ENCODE measurements around the gene STUM.
"Not testable (repeated sequence)": the region's sequence is repeated elsewhere in the genome, so short reads cannot be mapped to it uniquely, and the experiment has no call there.

STUM gene

GRCh38 chr1:226637147-226637935, 88.8 kb downstream of the STUM start:
- DNase-seq (ENCODE audit: low spot score) (no peak), FAIRE-seq (no peak)

DNA sequence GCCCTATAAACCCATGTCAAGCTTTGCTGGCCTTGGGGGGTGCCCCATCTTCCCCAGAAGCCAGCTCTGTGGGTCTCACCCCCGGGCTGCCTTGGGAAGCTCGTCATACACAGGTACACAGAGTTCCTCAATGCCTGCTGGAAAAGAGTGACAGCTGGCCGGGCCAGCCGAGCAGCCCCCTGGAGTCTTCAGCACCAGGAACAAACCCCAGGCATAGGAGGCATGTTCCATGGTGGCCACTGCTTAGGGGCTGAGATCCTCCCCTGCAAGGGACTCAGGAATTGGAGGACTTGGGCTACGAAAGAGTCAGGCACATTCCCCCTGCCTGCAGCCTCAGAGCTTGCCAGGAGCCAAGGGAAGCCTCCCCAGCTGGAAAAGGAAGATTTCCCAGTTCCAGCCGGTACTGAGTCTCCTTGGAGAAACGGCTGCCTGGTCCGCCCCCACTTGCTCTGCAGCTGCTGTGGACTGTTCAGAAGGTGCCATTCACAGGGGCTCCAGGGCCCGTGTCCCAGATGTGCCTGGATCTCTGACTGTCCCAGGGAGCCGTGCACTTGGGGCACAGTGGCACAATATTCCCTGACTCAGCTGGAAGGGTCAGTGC, 89.5 kb downstream of the STUM start:
- DNase-seq (ENCODE audit: low spot score) (no peak), FAIRE-seq (no peak)

GRCh38 chr1:226638608-226639007, 90.0 kb downstream of the STUM start:
- no peak for DNase-seq (ENCODE audit: low spot score)
- no peak for FAIRE-seq

DNA sequence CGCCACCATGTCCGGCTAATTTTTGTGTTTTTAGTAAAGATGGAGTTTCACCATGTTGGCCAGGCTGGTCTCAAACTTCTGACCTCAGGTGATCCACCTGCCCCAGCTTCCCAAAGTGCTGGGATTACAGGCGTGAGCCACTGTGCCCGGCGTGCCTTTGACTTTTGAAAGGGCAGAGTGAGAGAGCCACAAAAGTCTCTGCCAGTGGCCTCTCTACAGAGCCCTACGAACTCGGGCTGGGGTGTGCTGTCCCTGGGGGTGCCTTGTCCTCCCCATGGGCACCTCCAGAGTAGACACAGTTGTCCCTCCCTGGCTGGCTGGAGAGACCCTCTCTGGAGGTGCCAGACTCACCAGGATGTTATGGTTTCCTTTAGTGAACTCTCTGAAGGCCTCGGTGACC, 90.6 kb downstream of the STUM start:
- not testable (repeated sequence) for DNase-seq (ENCODE audit: low spot score); FAIRE-seq

DNA sequence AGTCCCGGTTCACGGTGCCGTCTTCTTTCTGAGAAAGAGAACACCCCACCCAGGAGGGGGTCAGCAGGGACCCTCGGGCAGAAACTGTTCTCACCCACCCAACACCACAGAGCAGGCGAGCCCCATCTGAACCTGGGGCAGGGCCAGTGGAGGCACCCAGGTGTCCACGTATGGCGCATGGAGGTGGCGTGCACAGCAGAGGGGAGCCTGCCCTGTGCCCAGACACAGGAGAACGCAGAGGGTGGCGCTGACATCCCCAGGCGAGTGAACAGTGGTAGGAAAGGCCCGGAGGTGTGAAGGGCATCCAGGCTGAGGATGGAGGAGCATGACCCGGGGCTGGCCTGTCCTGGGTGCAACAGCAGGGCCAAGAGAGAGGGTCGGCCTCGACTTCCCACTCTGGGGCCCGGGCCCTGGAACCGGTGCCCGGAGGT, 91.1 kb downstream of the STUM start:
- no peak for DNase-seq (ENCODE audit: low spot score)
- FAIRE-seq = no peak

- FAIRE-seq = no peak
- DNase-seq (ENCODE audit: low spot score) = no peak
These were observed 92.0 kb downstream of the STUM start for GRCh38 chr1:226640321-226641136.

- FAIRE-seq = no peak
These were observed 93.2 kb downstream of the STUM start for GRCh38 chr1:226641671-226642231.

GRCh38 chr1:226642421-226642820, 93.9 kb downstream of the STUM start:
- no peak for FAIRE-seq
- no peak for DNase-seq (ENCODE audit: low spot score)

More at GRCh38 chr1:226641671-226642231, 93.2 kb downstream of the STUM start:
- no peak for DNase-seq (ENCODE audit: low spot score)

- DNase-seq (ENCODE audit: low spot score) (no peak), FAIRE-seq (no peak)
These were observed 94.6 kb downstream of the STUM start for GRCh38 chr1:226643177-226643576.

- DNase-seq (ENCODE audit: low spot score) = no peak
- FAIRE-seq = no peak
These were observed 95.3 kb downstream of the STUM start for GRCh38 chr1:226643611-226644540.

DNA sequence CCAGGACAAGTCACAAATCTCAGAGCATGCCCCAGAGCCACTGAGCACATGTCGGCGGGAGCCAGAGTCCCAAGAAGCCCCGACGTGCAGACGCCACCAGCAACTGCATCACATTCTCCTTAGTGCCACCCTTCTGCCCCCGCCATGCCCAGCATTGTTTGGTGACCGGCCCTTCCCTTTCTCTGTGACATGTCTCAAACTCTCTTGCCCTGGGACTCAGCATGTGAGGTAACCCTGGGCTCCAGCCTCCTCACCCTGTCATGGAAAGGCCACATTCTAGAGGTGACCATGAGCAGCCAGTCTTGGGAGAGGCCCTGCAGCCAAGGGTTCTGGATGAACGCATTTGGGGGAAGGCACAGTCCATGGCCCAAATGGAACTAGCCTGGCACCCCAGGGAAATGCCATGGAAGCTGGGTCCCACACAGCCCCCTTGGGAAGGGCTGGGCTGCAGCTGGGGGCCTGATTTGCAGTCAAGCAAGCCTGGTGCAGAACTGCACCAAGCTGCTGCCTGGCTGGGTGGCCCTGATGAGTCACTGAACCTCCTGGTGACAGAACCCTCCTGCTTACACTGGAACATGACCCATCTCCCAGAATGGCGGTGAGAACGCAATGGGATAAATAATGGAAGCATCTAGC, 96.1 kb downstream of the STUM start:
- DNase-seq (ENCODE audit: low spot score) = no peak
- FAIRE-seq = no peak

GRCh38 chr1:226645279-226645976, 96.9 kb downstream of the STUM start:
- FAIRE-seq (no peak), DNase-seq (ENCODE audit: low spot score) (no peak)

- no peak for FAIRE-seq
These were observed 97.7 kb downstream of the STUM start for GRCh38 chr1:226646026-226646869.

GRCh38 chr1:226646870-226647449, 98.4 kb downstream of the STUM start:
- no peak for FAIRE-seq
- no peak for DNase-seq (ENCODE audit: low spot score)

More at GRCh38 chr1:226646026-226646869, 97.7 kb downstream of the STUM start:
- DNase-seq (ENCODE audit: low spot score) = no peak

GRCh38 chr1:226647719-226648118, 99.2 kb downstream of the STUM start:
- FAIRE-seq (no peak), DNase-seq (ENCODE audit: low spot score) (no peak)

DNA sequence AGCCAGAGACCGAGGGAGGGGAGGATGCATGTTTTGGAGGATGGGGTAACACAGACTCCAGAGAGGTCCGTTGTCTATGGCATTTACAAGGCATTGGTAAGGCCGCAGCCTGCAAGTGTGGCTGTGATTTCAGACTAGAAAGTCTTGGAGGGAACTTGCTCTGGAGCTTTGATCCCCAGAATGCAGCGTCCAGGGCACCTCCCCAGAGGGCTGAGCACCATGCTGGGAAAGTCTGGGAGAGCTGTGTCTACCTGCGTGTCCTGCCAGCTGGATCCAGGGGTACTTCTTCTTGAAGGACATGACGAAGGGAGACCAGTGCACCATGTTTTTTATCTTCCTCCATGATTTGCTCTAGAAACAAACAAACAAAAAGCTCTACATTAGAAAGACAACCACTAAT, 99.9 kb downstream of the STUM start:
- no peak for DNase-seq (ENCODE audit: low spot score)
- no peak for FAIRE-seq

DNA sequence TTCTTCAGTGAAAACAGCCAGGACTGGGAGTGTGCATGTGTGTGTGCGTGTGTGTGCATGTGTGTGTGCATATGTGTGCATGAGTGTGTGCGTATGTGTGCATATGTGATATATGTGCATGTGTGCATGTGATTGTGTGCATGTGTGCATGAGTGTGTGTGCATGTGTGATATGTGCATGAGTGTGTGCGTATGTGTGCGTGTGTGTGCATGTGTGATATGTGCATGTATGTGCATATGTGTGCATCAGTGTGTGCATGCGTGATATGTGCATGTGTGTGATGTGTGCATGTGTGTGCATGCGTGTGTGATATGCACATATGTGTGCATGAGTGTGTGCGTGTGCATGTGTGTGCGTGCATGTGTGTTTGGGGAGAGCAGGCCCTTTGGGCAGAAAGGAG, 100.7 kb downstream of the STUM start:
- no peak for FAIRE-seq
- no peak for DNase-seq (ENCODE audit: low spot score)

GRCh38 chr1:226649780-226650179, 101.2 kb downstream of the STUM start:
- DNase-seq (ENCODE audit: low spot score) = no peak
- FAIRE-seq = no peak

Measured in RCC 7860 (cell line).